SIG-M5 treated with dmso at 0.1 percent for 504 hours (cell line): Measurements from ENCODE around the gene SEMA4D.

Source experiments
- DNase-seq: peaks from one replicate; lab custom pipeline; 2025; ENCODE audit not compliant: unreplicated experiment; lab: John Stamatoyannopoulos, UW

Gene SEMA4D

GRCh38 chr9:89466451-89467277, 31.2 kb downstream of the SEMA4D start:
- no peak for DNase-seq

- DNase-seq: no peak
Measured at GRCh38 chr9:89465726-89466308, 32.1 kb downstream of the SEMA4D start.

- DNase-seq: no peak
Measured at GRCh38 chr9:89465001-89465451, 32.9 kb downstream of the SEMA4D start.

DNA sequence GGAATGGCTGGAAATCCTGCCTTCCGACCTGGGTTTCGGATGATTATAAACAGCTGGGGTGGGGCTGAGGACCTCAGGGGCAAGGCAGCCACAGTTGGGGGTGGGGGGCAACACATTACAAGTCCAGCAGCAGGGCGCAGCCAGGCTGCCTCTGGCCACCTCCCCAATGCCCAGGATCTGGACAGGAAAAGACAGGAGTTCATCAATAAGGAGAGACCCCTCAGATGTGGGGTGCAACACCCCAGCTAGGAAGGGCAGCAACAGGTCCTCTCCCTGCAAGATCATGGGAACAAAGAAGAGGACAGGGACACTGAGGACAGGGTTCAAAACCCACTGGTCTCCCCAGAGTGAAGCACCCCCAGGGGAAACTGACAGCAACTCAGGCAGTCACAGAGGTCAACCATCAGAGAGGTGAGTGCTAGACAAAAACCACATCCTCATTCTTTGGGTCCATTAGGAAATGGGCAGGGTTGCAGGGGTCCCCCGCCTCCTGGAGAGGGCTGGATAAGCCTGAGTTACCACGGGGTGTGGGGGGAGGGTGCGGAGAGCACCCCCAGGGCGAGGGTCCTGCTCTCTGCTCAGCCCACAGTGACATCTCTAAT, 33.5 kb downstream of the SEMA4D start:
- DNase-seq: no peak

GRCh38 chr9:89462817-89463683, 34.9 kb downstream of the SEMA4D start:
- DNase-seq: no peak

- DNase-seq: no peak
Measured at GRCh38 chr9:89462199-89462598, 35.7 kb downstream of the SEMA4D start.

- DNase-seq: no peak
Measured at GRCh38 chr9:89461265-89461664, 36.6 kb downstream of the SEMA4D start.

DNA sequence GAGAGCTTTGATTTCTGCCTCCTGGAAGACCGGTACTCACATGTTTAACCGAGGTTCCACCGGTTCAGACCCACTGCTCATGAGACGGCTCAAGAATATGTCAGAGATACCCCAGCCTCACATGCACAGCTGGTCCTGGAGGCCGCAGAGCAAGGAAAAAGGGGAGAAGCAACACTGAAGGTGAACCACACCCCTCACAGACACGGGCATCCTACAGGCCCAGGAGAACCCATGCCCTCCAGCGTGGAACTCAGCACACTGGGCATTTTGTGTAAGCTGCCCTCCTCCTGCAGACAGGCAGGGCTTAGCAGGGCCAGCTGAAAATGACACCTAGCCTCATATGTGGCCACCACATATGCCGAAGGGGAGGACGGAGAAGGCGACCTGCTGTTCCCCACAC, 37.4 kb downstream of the SEMA4D start:
- no peak for DNase-seq

- no peak for DNase-seq
Measured at GRCh38 chr9:89458768-89459496, 39.0 kb downstream of the SEMA4D start.

GRCh38 chr9:89457376-89457855, 40.5 kb downstream of the SEMA4D start:
- no peak for DNase-seq

GRCh38 chr9:89455356-89455824, 42.5 kb downstream of the SEMA4D start:
- no peak for DNase-seq

GRCh38 chr9:89454498-89455355, 43.2 kb downstream of the SEMA4D start:
- DNase-seq: no peak

DNA sequence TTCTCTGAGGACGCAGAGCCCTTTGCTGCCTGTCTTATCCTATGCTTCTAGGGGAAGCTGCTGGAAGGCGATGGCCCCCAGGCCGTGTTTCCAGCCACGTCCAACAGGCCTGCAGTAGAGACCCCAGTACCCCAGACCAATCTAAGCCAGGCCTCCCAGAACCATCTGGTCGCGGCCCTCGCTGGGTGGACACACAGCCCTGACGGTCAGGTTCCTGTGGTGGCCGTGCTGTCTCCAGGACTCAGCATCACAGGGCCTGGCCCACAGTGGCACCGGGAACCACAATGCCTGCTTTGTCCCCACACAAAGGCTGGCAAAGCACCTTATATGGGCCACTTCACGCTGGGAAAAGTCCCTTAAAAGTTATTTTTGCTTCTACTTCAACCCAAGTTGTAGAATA, 44.5 kb downstream of the SEMA4D start:
- no peak for DNase-seq

DNA sequence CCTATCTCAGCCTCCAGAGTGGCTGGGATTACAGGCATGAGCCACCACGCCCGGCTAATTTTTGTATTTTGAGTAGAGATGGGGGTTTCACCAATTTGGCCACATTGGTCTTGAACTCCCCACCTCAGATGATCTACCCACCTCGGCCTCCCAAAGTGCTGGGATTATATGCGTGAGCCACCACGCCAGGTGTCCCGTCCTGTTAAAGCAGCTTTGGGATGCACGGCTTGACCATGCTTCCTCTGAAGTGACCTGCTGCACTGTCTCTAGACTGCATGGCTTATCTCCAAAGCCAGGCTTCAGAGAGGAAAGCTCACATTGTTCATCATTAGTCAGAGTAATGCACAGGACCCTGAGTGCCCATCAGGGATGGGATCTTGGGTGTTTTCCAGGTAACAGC, 45.4 kb downstream of the SEMA4D start:
- no peak for DNase-seq

DNA sequence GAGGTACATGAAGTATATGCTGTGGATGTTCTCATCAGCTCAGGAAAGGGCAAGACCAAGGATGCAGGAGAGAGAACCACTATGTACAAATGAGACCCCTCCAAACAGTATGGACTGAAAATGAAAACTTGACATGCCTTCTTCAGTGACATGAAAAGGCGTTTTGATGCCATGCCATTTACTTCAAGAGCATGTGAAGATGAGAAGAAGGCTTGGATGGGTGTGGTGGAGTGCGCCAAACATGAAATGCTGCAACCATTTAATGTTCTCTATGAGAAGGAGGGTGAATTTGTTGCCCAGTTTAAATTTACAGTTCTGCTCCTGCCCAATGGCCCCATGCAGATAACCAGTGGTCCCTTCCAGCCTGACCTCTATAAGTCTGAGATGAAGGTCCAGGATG, 47.7 kb downstream of the SEMA4D start:
- no peak for DNase-seq

- DNase-seq: no peak
Measured at GRCh38 chr9:89449261-89449671, 48.6 kb downstream of the SEMA4D start.

DNA sequence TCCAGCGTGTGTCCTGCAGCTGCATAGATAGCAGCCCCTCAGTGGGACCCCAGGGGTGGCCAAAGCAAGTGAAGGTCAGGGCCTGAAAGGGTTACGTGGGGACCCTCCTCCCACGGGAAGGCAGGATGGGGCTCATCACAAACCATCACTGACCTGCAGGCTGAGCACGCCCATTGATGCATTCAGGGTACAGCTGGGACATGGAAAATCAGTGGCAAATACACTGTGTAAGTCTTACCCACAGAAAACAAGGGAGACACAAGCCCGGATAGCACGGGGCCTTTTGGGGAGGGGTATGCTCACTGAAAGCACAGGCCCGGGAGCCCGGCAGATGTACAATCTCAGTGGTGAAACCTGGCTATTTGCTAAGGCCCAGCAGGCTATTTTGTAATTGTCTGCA, 49.1 kb downstream of the SEMA4D start:
- no peak for DNase-seq

DNA sequence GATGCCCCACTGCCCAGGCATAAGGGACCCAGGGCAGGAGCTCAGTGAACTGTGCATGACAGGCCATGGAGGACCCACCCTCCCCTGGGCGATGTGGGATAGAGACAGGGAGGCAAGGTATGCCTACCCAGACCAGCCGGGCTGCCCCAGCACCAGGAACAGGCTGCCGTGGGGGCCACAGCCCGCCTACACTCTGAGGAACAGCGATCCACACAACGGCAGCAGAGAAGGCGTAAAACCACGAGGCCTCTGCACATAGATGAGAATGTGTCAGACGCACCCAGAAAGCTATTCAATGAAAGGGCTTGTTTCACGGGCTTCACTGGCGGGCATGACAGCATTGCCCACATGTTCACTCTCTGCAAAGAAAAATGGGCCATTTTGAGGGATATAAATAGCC, 49.5 kb downstream of the SEMA4D start:
- no peak for DNase-seq

- no peak for DNase-seq
Measured at GRCh38 chr9:89447416-89447815, 50.5 kb downstream of the SEMA4D start.

- DNase-seq: no peak
Measured at GRCh38 chr9:89446961-89447310, 51.0 kb downstream of the SEMA4D start.
